ENCODE measurements around the gene ZAR1. TPM values are rescaled to one million over a fixed set of nuclear protein-coding genes. Genes with fewer than 3 reads are reported as not detected.
A peak's percentile ranks its signal among the peaks of the same experiment; 100 is the strongest.

The ZAR1 gene
- total RNA-seq, 1 experiment from 2014 or later = not detected

DNA sequence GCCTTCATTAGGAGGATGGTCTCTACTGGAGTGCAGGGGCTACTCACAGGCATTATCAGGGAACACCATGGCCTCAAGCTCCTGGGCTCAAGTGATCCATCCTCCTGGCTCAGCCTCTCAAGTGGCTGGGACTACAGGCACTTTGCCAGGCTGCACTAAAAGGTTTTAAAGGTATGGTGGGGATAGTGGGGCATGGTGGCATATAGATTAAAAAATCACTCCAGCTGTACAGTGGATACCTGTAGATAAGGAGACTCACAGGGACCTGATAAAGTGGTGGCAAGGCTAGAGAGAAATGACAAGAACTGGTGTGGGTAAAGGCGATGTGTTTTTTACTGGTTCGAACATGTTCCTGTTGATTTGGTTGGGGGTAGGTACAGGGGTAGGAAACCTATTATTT, 5.9 kb downstream of the ZAR1 start:
- no TSS peak for BruUV-seq (replicated peaks)

DNA sequence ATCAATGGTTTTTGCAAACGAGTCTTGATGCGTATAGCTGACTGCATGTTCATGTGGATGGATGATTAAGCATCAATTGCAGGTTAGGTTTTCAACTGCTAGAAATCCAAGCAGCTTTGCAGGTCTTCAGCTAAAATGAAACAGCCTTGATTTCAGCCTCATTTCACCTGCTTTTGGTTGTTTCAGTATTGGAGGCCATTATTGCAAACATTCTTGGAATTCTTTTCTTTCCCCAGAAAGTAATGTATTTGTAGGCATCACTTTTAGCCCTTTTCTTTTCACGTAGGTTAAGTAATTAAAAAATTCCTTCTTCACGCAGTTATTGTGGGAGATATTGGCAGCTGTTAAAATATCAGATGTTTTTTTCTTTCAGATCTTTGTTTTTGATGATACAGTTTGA, 8.8 kb downstream of the ZAR1 start:
- DNase-seq (ENCODE audit: unreplicated experiment) = no peak
- Mint-ChIP-seq H3K36me3 (ENCODE audit: insufficient read depth, unreplicated experiment) (peaks cover 34% of the 10 kb centered on the region), H3K27ac (ENCODE audit: low read depth, unreplicated experiment) (no peak overlapping the region), H3K4me3 (ENCODE audit: unreplicated experiment) (no peak overlapping the region), H3K4me1 (ENCODE audit: insufficient read depth, unreplicated experiment) (no peaks in the 10 kb centered on the region), H3K9me3 (ENCODE audit: unreplicated experiment) (no peaks in the 10 kb centered on the region), H3K27me3 (ENCODE audit: insufficient read depth, unreplicated experiment) (no peaks in the 10 kb centered on the region)
- intact Hi-C loops (cut with micrococcal nuclease) = no loop called here
- no TSS peak for BruUV-seq (replicated peaks)
- TF ChIP-seq, protein P1, sequence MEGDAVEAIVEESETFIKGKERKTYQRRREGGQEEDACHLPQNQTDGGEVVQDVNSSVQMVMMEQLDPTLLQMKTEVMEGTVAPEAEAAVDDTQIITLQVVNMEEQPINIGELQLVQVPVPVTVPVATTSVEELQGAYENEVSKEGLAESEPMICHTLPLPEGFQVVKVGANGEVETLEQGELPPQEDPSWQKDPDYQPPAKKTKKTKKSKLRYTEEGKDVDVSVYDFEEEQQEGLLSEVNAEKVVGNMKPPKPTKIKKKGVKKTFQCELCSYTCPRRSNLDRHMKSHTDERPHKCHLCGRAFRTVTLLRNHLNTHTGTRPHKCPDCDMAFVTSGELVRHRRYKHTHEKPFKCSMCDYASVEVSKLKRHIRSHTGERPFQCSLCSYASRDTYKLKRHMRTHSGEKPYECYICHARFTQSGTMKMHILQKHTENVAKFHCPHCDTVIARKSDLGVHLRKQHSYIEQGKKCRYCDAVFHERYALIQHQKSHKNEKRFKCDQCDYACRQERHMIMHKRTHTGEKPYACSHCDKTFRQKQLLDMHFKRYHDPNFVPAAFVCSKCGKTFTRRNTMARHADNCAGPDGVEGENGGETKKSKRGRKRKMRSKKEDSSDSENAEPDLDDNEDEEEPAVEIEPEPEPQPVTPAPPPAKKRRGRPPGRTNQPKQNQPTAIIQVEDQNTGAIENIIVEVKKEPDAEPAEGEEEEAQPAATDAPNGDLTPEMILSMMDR (IDR thresholded peaks at IDR 0.05; ENCODE audit: unreplicated experiment) = no peak
- ChIA-PET POLR2A (no interaction called here), CTCF (no interaction called here)

More for the DNA sequence above, 5.9 kb downstream of the ZAR1 start:
- no peaks in the 10 kb centered on the region for H3K9me3 Mint-ChIP-seq (ENCODE audit: unreplicated experiment)
- no peaks in the 10 kb centered on the region for H3K27me3 Mint-ChIP-seq (ENCODE audit: insufficient read depth, unreplicated experiment)
- peak overlapping the region; percentile 75 for H3K27ac Mint-ChIP-seq (ENCODE audit: low read depth, unreplicated experiment)
- H3K4me3 Mint-ChIP-seq (ENCODE audit: unreplicated experiment) = no peak overlapping the region
- ChIA-PET POLR2A (no interaction called here), CTCF (no interaction called here)
- no peak for DNase-seq (ENCODE audit: unreplicated experiment)
- no peaks in the 10 kb centered on the region for H3K4me1 Mint-ChIP-seq (ENCODE audit: insufficient read depth, unreplicated experiment)
- intact Hi-C loops (cut with micrococcal nuclease) = no loop called here
- TF ChIP-seq, protein P1 (IDR thresholded peaks at IDR 0.05; ENCODE audit: unreplicated experiment) = no peak
- H3K36me3 Mint-ChIP-seq (ENCODE audit: insufficient read depth, unreplicated experiment) = peaks cover 21% of the 10 kb centered on the region

DNA sequence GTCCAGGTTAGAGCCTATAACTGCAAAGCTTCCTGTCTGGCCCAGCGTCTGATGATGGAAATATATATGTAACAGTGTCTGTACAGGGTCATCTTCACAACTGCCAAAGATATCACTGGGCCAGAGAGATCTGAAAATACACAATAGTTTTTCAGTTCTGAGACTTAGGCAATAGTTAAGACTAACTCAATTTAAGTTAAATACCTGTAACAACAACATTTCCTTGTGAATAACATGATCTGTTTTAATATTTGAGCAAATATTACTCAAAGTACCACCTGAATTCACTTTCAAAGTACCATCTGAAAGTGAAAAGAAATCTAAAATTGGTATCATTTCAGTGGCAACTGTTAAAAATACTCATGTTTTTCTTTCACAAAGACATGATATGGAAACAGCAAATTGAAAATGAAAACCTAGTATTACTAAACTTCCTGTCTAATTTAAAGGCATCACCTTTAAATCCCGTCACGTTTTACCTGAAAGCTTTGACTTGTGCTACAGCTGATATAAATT, 9.6 kb downstream of the ZAR1 start:
- H3K9me3 Mint-ChIP-seq (ENCODE audit: unreplicated experiment) = no peaks in the 10 kb centered on the region
- POLR2A ChIA-PET = interaction anchor here (0.6 kb wide), 1 partner anchor 600 kb away, joined by 3 read pairs; no protein-coding TSS in a partner anchor
- DNase-seq (ENCODE audit: unreplicated experiment) = no peak
- H3K27ac Mint-ChIP-seq (ENCODE audit: low read depth, unreplicated experiment) = no peak overlapping the region
- no peaks in the 10 kb centered on the region for H3K27me3 Mint-ChIP-seq (ENCODE audit: insufficient read depth, unreplicated experiment)
- BruUV-seq (replicated peaks) = no TSS peak
- H3K36me3 Mint-ChIP-seq (ENCODE audit: insufficient read depth, unreplicated experiment) = peaks cover 29% of the 10 kb centered on the region
- H3K4me1 Mint-ChIP-seq (ENCODE audit: insufficient read depth, unreplicated experiment) = no peaks in the 10 kb centered on the region
- TF ChIP-seq, protein P1 (IDR thresholded peaks at IDR 0.05; ENCODE audit: unreplicated experiment) = no peak
- CTCF ChIA-PET = no interaction called here
- H3K4me3 Mint-ChIP-seq (ENCODE audit: unreplicated experiment) = no peak overlapping the region
- intact Hi-C loops (cut with micrococcal nuclease) = no loop called here

DNA sequence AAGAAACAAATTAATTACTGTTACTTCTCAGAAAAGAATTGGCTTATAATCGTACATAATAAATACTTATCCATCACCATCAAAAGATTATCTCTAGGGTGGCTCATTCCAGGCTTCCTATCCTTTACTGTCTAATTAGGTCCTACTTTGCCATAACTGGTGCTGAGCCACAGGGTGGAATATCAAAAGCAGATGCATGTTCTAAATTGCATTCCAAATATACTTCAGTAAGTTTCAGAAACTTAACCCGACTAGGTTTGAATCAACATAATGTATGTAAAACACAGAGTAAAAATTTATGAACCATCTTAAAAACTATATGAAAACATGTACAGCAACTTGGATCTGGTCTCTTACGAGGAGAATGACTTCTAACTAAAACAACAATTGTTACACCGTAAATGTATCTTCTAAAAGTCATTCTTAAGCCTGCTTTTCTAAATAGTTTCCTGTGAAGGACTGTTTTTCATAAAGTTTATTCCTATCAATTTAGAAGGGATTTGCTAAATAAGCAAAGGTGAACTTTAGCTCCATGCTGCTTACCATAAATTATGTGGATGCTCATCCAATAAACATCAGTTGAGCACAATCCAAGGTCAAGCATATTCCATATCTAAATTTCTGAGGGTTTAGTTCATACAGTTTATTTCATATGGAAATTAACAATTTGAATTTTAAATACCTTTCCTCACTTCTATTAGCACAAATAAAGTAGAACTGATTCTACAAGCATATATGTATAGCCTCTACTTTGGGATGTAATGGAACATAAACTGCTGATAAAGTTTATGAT, 13.4 kb downstream of the ZAR1 start:
- Mint-ChIP-seq H3K4me3 (ENCODE audit: unreplicated experiment) (no peak overlapping the region), H3K4me1 (ENCODE audit: insufficient read depth, unreplicated experiment) (no peaks in the 10 kb centered on the region), H3K9me3 (ENCODE audit: unreplicated experiment) (no peaks in the 10 kb centered on the region), H3K36me3 (ENCODE audit: insufficient read depth, unreplicated experiment) (peaks cover 32% of the 10 kb centered on the region), H3K27me3 (ENCODE audit: insufficient read depth, unreplicated experiment) (no peaks in the 10 kb centered on the region), H3K27ac (ENCODE audit: low read depth, unreplicated experiment) (no peak overlapping the region)
- no peak for DNase-seq (ENCODE audit: unreplicated experiment)
- POLR2A ChIA-PET = no interaction called here
- intact Hi-C loops (cut with micrococcal nuclease) = no loop called here
- TF ChIP-seq, protein P1 (IDR thresholded peaks at IDR 0.05; ENCODE audit: unreplicated experiment) = no peak
- CTCF ChIA-PET = interaction anchor here (0.6 kb wide), 2 partner anchors 9 to 175 kb away, joined by 3 read pairs; no protein-coding TSS in a partner anchor
- BruUV-seq (replicated peaks) = no TSS peak

Data from MCF 10A (cell line).